H1 (cell line): Measurements from ENCODE around the gene PPP1R9A. TPM values are rescaled to one million over a fixed set of nuclear protein-coding genes. Genes with fewer than 3 reads are reported as not detected.

Experiments used
- CTCF ChIA-PET: fragments of 300-600 bp; sonication (Branson Sonifier 250); formaldehyde crosslinking; loops from one replicate; lab custom pipeline; 2021; ENCODE audit not compliant: partially characterized antibody; lab: Charles Lee
- POLR2A ChIA-PET: fragments of 300-600 bp; sonication (Branson Sonifier 250); formaldehyde crosslinking; loops from one replicate; lab custom pipeline; 2021; ENCODE audit warnings: inconsistent platforms; ENCODE audit not compliant: partially characterized antibody; lab: Charles Lee
- DNase-seq, 2 experiments: peaks; one replicate each; pipeline versions ENCODE4 v3.0.0 to v3.0.0-alpha.2; 2010 to 2022; ENCODE audit warnings: low spot score in 2 of 2, low read depth in 1 of 2, mixed read lengths in 1 of 2
- FAIRE-seq: peaks from 2 replicates; lab custom pipeline; 2011; peaks lifted over from hg19 to GRCh38; lab: Jason Lieb, UNC
- H2AFZ ChIP-seq: 2 replicates; pipeline ENCODE4 v1.8.1; 2012; ENCODE audit warnings: low read length, inconsistent platforms
- H2AK5ac ChIP-seq: 2 replicates; pipeline ENCODE4 v1.6.1; 2013; ENCODE audit warnings: low read depth, low read length
- H2BK120ac ChIP-seq: replicated peaks from 2 replicates; pipeline ENCODE3; 2013; ENCODE audit warnings: low read depth, low read length, inconsistent platforms
- H2BK12ac ChIP-seq: 2 replicates; pipeline ENCODE4 v1.6.1; 2013; ENCODE audit warnings: low read depth, low read length
- H2BK15ac ChIP-seq: 2 replicates; pipeline ENCODE4 v1.6.1; 2013; ENCODE audit warnings: low read length
- H2BK20ac ChIP-seq: 2 replicates; pipeline ENCODE4 v1.6.1; 2013; ENCODE audit warnings: low read length
- H2BK5ac ChIP-seq: 2 replicates; pipeline ENCODE4 v1.6.1; 2013; ENCODE audit warnings: low read depth, low read length
- H3K14ac ChIP-seq: 2 replicates; pipeline ENCODE4 v1.6.1; 2013; ENCODE audit warnings: inconsistent platforms; ENCODE audit not compliant: insufficient read length
- H3K18ac ChIP-seq: 2 replicates; pipeline ENCODE4 v1.6.1; 2013; ENCODE audit warnings: low read length; ENCODE audit errors: extremely low read depth
- H3K23ac ChIP-seq: 2 replicates; pipeline ENCODE4 v1.6.1; 2013; ENCODE audit warnings: inconsistent platforms; ENCODE audit not compliant: insufficient read length
- H3K23me2 ChIP-seq: 2 replicates; pipeline ENCODE4 v1.6.1; 2013; ENCODE audit warnings: low read depth, low read length
- H3K27ac ChIP-seq: 2 replicates; pipeline ENCODE4 v1.6.1; 2011; ENCODE audit warnings: low read depth, low read length, inconsistent platforms
- H3K27me3 ChIP-seq, 4 experiments: replicated peaks in 1 of 4; 1 replicate in 1 of 4; 2 replicates in 3 of 4; pipeline versions ENCODE4 v1.6.1 to v1.8.1; 2011 to 2013; ENCODE audit warnings: low read length in 3 of 4, mild to moderate bottlenecking in 3 of 4, inconsistent platforms in 2 of 4, mixed read lengths in 2 of 4, moderate library complexity in 1 of 4; ENCODE audit not compliant: control insufficient read depth in 3 of 4, insufficient read depth in 3 of 4; ENCODE audit errors: extremely low read depth in 1 of 4
- H3K36me3 ChIP-seq, 4 experiments: 2 replicates each; pipeline versions ENCODE4 v1.6.1 to v1.8.1; 2011 to 2013; ENCODE audit warnings: mild to moderate bottlenecking in 4 of 4, low read length in 3 of 4, moderate library complexity in 2 of 4, control low read depth in 1 of 4, inconsistent platforms in 1 of 4; ENCODE audit not compliant: insufficient read depth in 4 of 4, control insufficient read depth in 2 of 4
- H3K4ac ChIP-seq: replicated peaks from 2 replicates; pipeline ENCODE3; 2013; ENCODE audit warnings: low read length, low read depth, mixed read lengths, inconsistent platforms; ENCODE audit not compliant: insufficient read length
- H3K4me1 ChIP-seq, 4 experiments: replicated peaks in 1 of 4; 1 replicate in 1 of 4; 2 replicates in 3 of 4; pipeline versions ENCODE4 v1.6.1 to v1.8.1; 2011 to 2013; ENCODE audit warnings: low read length in 3 of 4, inconsistent platforms in 2 of 4, mixed read lengths in 1 of 4; ENCODE audit not compliant: insufficient read depth in 4 of 4, control insufficient read depth in 3 of 4
- H3K4me2 ChIP-seq, 2 experiments: 2 replicates each; pipeline versions ENCODE4 v1.6.1 to v1.8.1; 2011 to 2013; ENCODE audit warnings: low read depth in 2 of 2, low read length in 2 of 2, control low read depth in 1 of 2, inconsistent platforms in 1 of 2, mild to moderate bottlenecking in 1 of 2; ENCODE audit not compliant: insufficient read depth in 1 of 2
- H3K4me3 ChIP-seq, 4 experiments: fragments of 200-600, 300-600 bp in 1 of 4; sonication (generic), shearing (Covaris generic), sonication (Bioruptor Twin) in 1 of 4; 2 replicates each; pipeline versions ENCODE4 v1.5.1 to v1.8.1; 2011 to 2016; ENCODE audit warnings: low read length in 4 of 4, low read depth in 3 of 4, control low read depth in 2 of 4, inconsistent platforms in 2 of 4, mild to moderate bottlenecking in 2 of 4, mixed read lengths in 1 of 4, moderate library complexity in 1 of 4; ENCODE audit not compliant: insufficient read depth in 2 of 4; ENCODE audit errors: extremely low read depth in 1 of 4
- H3K56ac ChIP-seq: replicated peaks from 2 replicates; pipeline ENCODE3; 2013; ENCODE audit warnings: low read depth, mild to moderate bottlenecking, mixed read lengths, low read length, inconsistent platforms; ENCODE audit not compliant: insufficient read length
- H3K79me1 ChIP-seq: 2 replicates; pipeline ENCODE4 v1.6.1; 2013; ENCODE audit warnings: low read depth, low read length, control low read depth
- H3K79me2 ChIP-seq, 2 experiments: 2 replicates each; pipeline versions ENCODE4 v1.6.1 to v1.8.1; 2012 to 2013; ENCODE audit warnings: low read length in 2 of 2, mild to moderate bottlenecking in 2 of 2, inconsistent platforms in 1 of 2; ENCODE audit not compliant: insufficient read depth in 2 of 2, control insufficient read depth in 1 of 2
- H3K9ac ChIP-seq, 4 experiments: replicated peaks in 1 of 4; 1 replicate in 1 of 4; 2 replicates in 3 of 4; pipeline versions ENCODE4 v1.6.1 to v1.8.1; 2011 to 2013; ENCODE audit warnings: low read depth in 3 of 4, low read length in 3 of 4, control low read depth in 2 of 4, mild to moderate bottlenecking in 2 of 4, moderate library complexity in 2 of 4, inconsistent platforms in 1 of 4; ENCODE audit errors: extremely low read depth in 1 of 4
- H3K9me3 ChIP-seq, 2 experiments: 2 replicates each; pipeline versions ENCODE4 v1.6.1 to v1.8.1; 2012 to 2013; ENCODE audit warnings: mild to moderate bottlenecking in 2 of 2, moderate library complexity in 2 of 2, control low read depth in 1 of 2, inconsistent platforms in 1 of 2, low read depth in 1 of 2, low read length in 1 of 2, mixed read lengths in 1 of 2; ENCODE audit not compliant: insufficient read depth in 2 of 2
- H4K20me1 ChIP-seq, 2 experiments: replicated peaks in 1 of 2; 2 replicates each; pipeline versions ENCODE3 to v1.8.1; 2011 to 2013; ENCODE audit warnings: inconsistent platforms in 2 of 2, low read length in 2 of 2, mild to moderate bottlenecking in 1 of 2; ENCODE audit not compliant: insufficient read depth in 2 of 2, control insufficient read depth in 1 of 2
- H4K5ac ChIP-seq: 2 replicates; pipeline ENCODE4 v1.6.1; 2013; ENCODE audit warnings: low read length, low read depth, mixed read lengths, inconsistent platforms; ENCODE audit not compliant: insufficient read length
- H4K8ac ChIP-seq: 2 replicates; pipeline ENCODE4 v1.8.0; 2013; ENCODE audit warnings: mild to moderate bottlenecking, moderate library complexity, low read length, inconsistent platforms; ENCODE audit not compliant: insufficient read depth; ENCODE audit errors: extremely low read depth
- H4K91ac ChIP-seq: replicated peaks from 2 replicates; pipeline ENCODE3; 2013; ENCODE audit warnings: low read length, mixed read lengths, inconsistent platforms; ENCODE audit not compliant: insufficient read length
- BRCA1 ChIP-seq: IDR thresholded peaks from 2 replicates; pipeline ENCODE4 v1.6.1; 2012; ENCODE audit warnings: low read depth, low read length, improper control_type of control experiment
- NRF1 ChIP-seq: IDR thresholded peaks from 2 replicates; pipeline ENCODE4 v1.6.1; 2011; ENCODE audit warnings: mild to moderate bottlenecking, low read depth, low read length, improper control_type of control experiment
- TCF12 ChIP-seq: IDR thresholded peaks from 2 replicates; pipeline ENCODE4 v1.6.1; 2011; ENCODE audit warnings: low read depth, mild to moderate bottlenecking, low read length
- WGBS, 2 experiments: shearing (Covaris generic) in 1 of 2; methylation state at CpG; one replicate each; pipeline versions ENCODE4 v1.1.6 to v1.1.7; 2013 to 2015; ENCODE audit warnings: low lambda C conversion rate in 2 of 2, mixed read lengths in 2 of 2, inconsistent platforms in 1 of 2, low coverage in 1 of 2, missing lambda C conversion rate in 1 of 2; ENCODE audit not compliant: insufficient replicate concordance in 2 of 2, insufficient coverage in 1 of 2, insufficient read length in 1 of 2; ENCODE audit errors: extremely low coverage in 1 of 2, missing lambda C conversion rate in 1 of 2; 5-methylcytosine and 5-hydroxymethylcytosine counted together
- polyA plus RNA-seq, 7 experiments: library from polyadenylated mRNA; depleted of rRNA in 3 of 7; stranded (reverse) in 5 of 7; unstranded in 2 of 7; fragments of >200 nt in 5 of 7; fragments of 200-250 nt in 2 of 7; gene quantifications; 1 replicate in 5 of 7; 2 replicates in 1 of 7; 4 replicates in 1 of 7; pipeline versions ENCODE4 v1.2.1 to v1.2.3, GENCODE V29; 2011 to 2013; ENCODE audit warnings: missing spikeins in 2 of 7, mixed read lengths in 2 of 7
- total RNA-seq: library from RNA; stranded (reverse); fragmentation: NEBNext Ultra II Directional; extraction: Animal tissue kit (Norgen Biotek cat#: 25700); gene quantifications from 2 replicates; pipeline ENCODE4 v1.2.1, GENCODE V29; 2021
- TF ChIP-seq, protein P1 (sequence below): IDR thresholded peaks from 2 replicates; pipeline ENCODE4 v1.6.1; 2012; ENCODE audit warnings: low read length, inconsistent platforms
- TF ChIP-seq, protein P2 (sequence below): IDR thresholded peaks from 2 replicates; pipeline ENCODE4 v1.6.1; 2012; ENCODE audit warnings: inconsistent platforms

The PPP1R9A gene
- total and polyA plus RNA-seq, 2 of the 8 experiments (the other 6 are each of a cell fraction or from before 2014, with no cell fraction given) = 3.0 to 20.3 TPM

DNA sequence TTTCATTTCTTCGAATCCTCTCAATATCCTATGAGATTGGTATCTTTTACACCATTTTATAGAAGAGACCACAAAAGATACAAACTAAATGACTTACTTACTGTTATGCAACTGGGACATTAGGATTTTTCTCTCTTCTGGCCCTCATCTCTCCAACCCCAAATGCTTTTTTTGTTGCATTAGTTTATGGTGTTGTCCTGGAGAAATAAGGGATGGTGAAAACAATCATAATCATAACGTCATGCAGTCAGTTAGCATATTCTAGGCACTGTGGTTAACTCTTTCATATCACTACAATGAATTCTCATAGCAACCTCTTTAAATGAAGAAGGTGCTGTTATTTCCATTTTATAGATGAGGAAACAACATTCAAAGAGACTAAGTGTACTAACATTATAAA is 312.3 kb downstream of the PPP1R9A start:
- Histone ChIP-seq H3K36me3 (no peaks in the 10 kb centered on the region), H4K20me1 (peaks cover 0 to 1% of the 10 kb centered on the region in 2 experiments), H2AFZ (no peak overlapping the region), H4K5ac (no peak overlapping the region), H2BK15ac (no peak overlapping the region), H3K18ac (no peak overlapping the region), H3K56ac (no peak overlapping the region), H4K91ac (no peak overlapping the region), H3K27ac (no peak overlapping the region), H3K79me2 (no peaks in the 10 kb centered on the region), H3K14ac (no peak overlapping the region), H2BK5ac (no peak overlapping the region), H3K4me3 (no peak overlapping the region), H3K4me2 (no peak overlapping the region), H3K9ac (no peak overlapping the region), H2BK120ac (no peak overlapping the region), H2AK5ac (no peak overlapping the region), H3K4me1 (no peaks in the 10 kb centered on the region), H3K27me3 (no peaks in the 10 kb centered on the region), H3K9me3 (no peaks in the 10 kb centered on the region), H3K23ac (no peak overlapping the region), H3K4ac (no peak overlapping the region), H3K79me1 (no peaks in the 10 kb centered on the region), H2BK12ac (no peak overlapping the region), H4K8ac (no peak overlapping the region), H3K23me2 (no peaks in the 10 kb centered on the region), H2BK20ac (no peak overlapping the region)
- TF ChIP-seq TCF12 (no peak), NRF1 (no peak), BRCA1 (no peak)
- TF ChIP-seq, protein P1, sequence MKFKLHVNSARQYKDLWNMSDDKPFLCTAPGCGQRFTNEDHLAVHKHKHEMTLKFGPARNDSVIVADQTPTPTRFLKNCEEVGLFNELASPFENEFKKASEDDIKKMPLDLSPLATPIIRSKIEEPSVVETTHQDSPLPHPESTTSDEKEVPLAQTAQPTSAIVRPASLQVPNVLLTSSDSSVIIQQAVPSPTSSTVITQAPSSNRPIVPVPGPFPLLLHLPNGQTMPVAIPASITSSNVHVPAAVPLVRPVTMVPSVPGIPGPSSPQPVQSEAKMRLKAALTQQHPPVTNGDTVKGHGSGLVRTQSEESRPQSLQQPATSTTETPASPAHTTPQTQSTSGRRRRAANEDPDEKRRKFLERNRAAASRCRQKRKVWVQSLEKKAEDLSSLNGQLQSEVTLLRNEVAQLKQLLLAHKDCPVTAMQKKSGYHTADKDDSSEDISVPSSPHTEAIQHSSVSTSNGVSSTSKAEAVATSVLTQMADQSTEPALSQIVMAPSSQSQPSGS = no peak
- TF ChIP-seq, protein P2, sequence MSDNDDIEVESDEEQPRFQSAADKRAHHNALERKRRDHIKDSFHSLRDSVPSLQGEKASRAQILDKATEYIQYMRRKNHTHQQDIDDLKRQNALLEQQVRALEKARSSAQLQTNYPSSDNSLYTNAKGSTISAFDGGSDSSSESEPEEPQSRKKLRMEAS = no peak
- DNase-seq = no peak
- FAIRE-seq = no peak
- WGBS, 2 experiments = 85% methylated on average over 2 of the region's 2 CpGs; no CpG with 5 or more reads in 1 of the 2 experiments
- ChIA-PET CTCF (interaction anchor here (1.0 kb wide), 1 partner anchor 11 kb away, joined by 3 read pairs; no protein-coding TSS in a partner anchor), POLR2A (no interaction called here)
